ENCODE data around the gene PPP6R1.

- TF ChIP-seq POLR2A (IDR thresholded peaks at IDR 0.05; ENCODE audit: borderline replicate concordance, extremely low read depth, insufficient read depth, insufficient read length) (no peak), CEBPB (IDR thresholded peaks at IDR 0.05; ENCODE audit: low read depth) (no peak), SRF (IDR thresholded peaks at IDR 0.05; ENCODE audit: low read depth) (no peak)
Measured at GRCh38 chr19:55301459-55302317, 42.9 kb upstream of the PPP6R1 start.
